ENCODE data around the gene SULT1A1. TPM values are rescaled to one million over a fixed set of nuclear protein-coding genes. Genes with fewer than 3 reads are reported as not detected.

Gene SULT1A1
- total RNA-seq, 2 experiments from 2014 or later: 15.6 to 17.4 TPM

- no peak overlapping the region for H3K4me3 Mint-ChIP-seq
- H3K4me1 Mint-ChIP-seq (ENCODE audit: low read depth): no peaks in the 10 kb centered on the region
- intact Hi-C loops (cut with micrococcal nuclease): loop anchor here (2.0 kb wide), 1 partner anchor 14 kb away; no protein-coding TSS in a partner anchor
- TF ChIP-seq CTCF (IDR thresholded peaks at IDR 0.05): no peak
- H3K36me3 Mint-ChIP-seq (ENCODE audit: low read depth): peaks cover 20% of the 10 kb centered on the region
- H3K27ac Mint-ChIP-seq: no peak overlapping the region
- DNase-seq (no peak), ATAC-seq (no peak)
- POLR2A ChIA-PET: no interaction called here
- CTCF ChIA-PET: no interaction called here
- no peaks in the 10 kb centered on the region for H3K27me3 Mint-ChIP-seq
- no peaks in the 10 kb centered on the region for H3K9me3 Mint-ChIP-seq
These were observed 23.4 kb downstream of the SULT1A1 start for GRCh38 chr16:28586466-28586865.

- intact Hi-C loops (cut with micrococcal nuclease): loop anchor here (2.0 kb wide), 1 partner anchor 13 kb away; no protein-coding TSS in a partner anchor
- ATAC-seq (no peak), DNase-seq (no peak)
- ChIA-PET CTCF (no interaction called here), POLR2A (no interaction called here)
- Mint-ChIP-seq H3K9me3 (no peaks in the 10 kb centered on the region), H3K27ac (no peak overlapping the region), H3K4me3 (no peak overlapping the region), H3K4me1 (ENCODE audit: low read depth) (no peaks in the 10 kb centered on the region), H3K36me3 (ENCODE audit: low read depth) (peaks cover 19% of the 10 kb centered on the region), H3K27me3 (no peaks in the 10 kb centered on the region)
- TF ChIP-seq CTCF (IDR thresholded peaks at IDR 0.05): no peak
These were observed 24.2 kb downstream of the SULT1A1 start for GRCh38 chr16:28585674-28586073.

GRCh38 chr16:28580726-28581315 is 29.0 kb downstream of the SULT1A1 start:
- ChIA-PET CTCF (no interaction called here), POLR2A (interaction anchor here (1.0 kb wide), 1 partner anchor 12 kb away, joined by 3 read pairs; no protein-coding TSS in a partner anchor)
- H3K27ac Mint-ChIP-seq: no peak overlapping the region
- intact Hi-C loops (cut with micrococcal nuclease): no loop called here
- no peak overlapping the region for H3K4me3 Mint-ChIP-seq
- H3K27me3 Mint-ChIP-seq: no peaks in the 10 kb centered on the region
- H3K36me3 Mint-ChIP-seq (ENCODE audit: low read depth): peaks cover 15% of the 10 kb centered on the region
- no peaks in the 10 kb centered on the region for H3K9me3 Mint-ChIP-seq
- no peak for TF ChIP-seq CTCF (IDR thresholded peaks at IDR 0.05)
- DNase-seq (no peak), ATAC-seq (no peak)
- H3K4me1 Mint-ChIP-seq (ENCODE audit: low read depth): peaks cover 4% of the 10 kb centered on the region

- no peak for TF ChIP-seq CTCF (IDR thresholded peaks at IDR 0.05)
- no peaks in the 10 kb centered on the region for H3K27me3 Mint-ChIP-seq
- H3K9me3 Mint-ChIP-seq: no peaks in the 10 kb centered on the region
- H3K36me3 Mint-ChIP-seq (ENCODE audit: low read depth): peaks cover 3% of the 10 kb centered on the region
- ATAC-seq: no peak
- POLR2A ChIA-PET: interaction anchor here (1.4 kb wide), 1 partner anchor 16 kb away, joined by 3 read pairs; no protein-coding TSS in a partner anchor
- CTCF ChIA-PET: no interaction called here
- peaks cover 21% of the 10 kb centered on the region for H3K4me1 Mint-ChIP-seq (ENCODE audit: low read depth)
- H3K4me3 Mint-ChIP-seq: no peak overlapping the region
- H3K27ac Mint-ChIP-seq: no peak overlapping the region
- no peak for DNase-seq
- intact Hi-C loops (cut with micrococcal nuclease): no loop called here
These were observed 34.3 kb downstream of the SULT1A1 start for GRCh38 chr16:28575446-28576109.

- Mint-ChIP-seq H3K36me3 (ENCODE audit: low read depth) (peaks cover 3% of the 10 kb centered on the region), H3K27me3 (no peaks in the 10 kb centered on the region), H3K27ac (no peak overlapping the region), H3K4me1 (ENCODE audit: low read depth) (peaks cover 21% of the 10 kb centered on the region), H3K9me3 (no peaks in the 10 kb centered on the region), H3K4me3 (no peak overlapping the region)
- DNase-seq (no peak), ATAC-seq (no peak)
- ChIA-PET CTCF (no interaction called here), POLR2A (interaction anchor here (0.7 kb wide), 1 partner anchor 81 kb away, joined by 3 read pairs; the partner anchor contains the start of gene APOBR)
- intact Hi-C loops (cut with micrococcal nuclease): no loop called here
- TF ChIP-seq CTCF (IDR thresholded peaks at IDR 0.05): no peak
These were observed 34.9 kb downstream of the SULT1A1 start for GRCh38 chr16:28574925-28575324.
